Epithelial cell of proximal tubule (primary cell): ENCODE results near the gene MRPS18C. TPM values are rescaled to one million over a fixed set of nuclear protein-coding genes. Genes with fewer than 3 reads are reported as not detected.

Experiments
- DNase-seq: peaks from one replicate; pipeline ENCODE4 v3.0.0-alpha.2; 2011; ENCODE audit warnings: low read depth
- H3K4me3 ChIP-seq: 2 replicates; pipeline ENCODE4 v1.5.1; 2011; ENCODE audit warnings: low read depth, mild to moderate bottlenecking, low read length
- CTCF ChIP-seq: conservative IDR thresholded peaks from 2 replicates; pipeline ENCODE4 v1.5.1; 2012; ENCODE audit warnings: low read depth, mild to moderate bottlenecking, low read length
- total RNA-seq: library from RNA; depleted of rRNA; stranded (reverse); fragments of >200 nt; gene quantifications from 2 replicates; pipeline ENCODE4 v1.2.3, GENCODE V29; 2015

The MRPS18C gene
- 19.0 and 32.1 TPM in 2 replicates for total RNA-seq

- peak within 1 kb of the TSS; percentile 91 for H3K4me3 ChIP-seq
- DNase-seq = peak; percentile 87
- TF ChIP-seq CTCF = peak; percentile 40
These were observed at the start of gene MRPS18C, which contains the start of gene HELQ for GRCh38 chr4:83455281-83456183. Gene MRPS18C, plus strand, starts transcription at chr4:83456058. Its CDS starts 20 bp downstream, at chr4:83456078. Gene HELQ, minus strand, starts transcription at chr4:83455823. Its CDS starts 130 bp downstream, at chr4:83455693.

GRCh38 chr4:83408908-83409307, 47.0 kb upstream of the MRPS18C start:
- TF ChIP-seq CTCF = no peak
- no peak for DNase-seq
- H3K4me3 ChIP-seq = no peak overlapping the region

- no peak for DNase-seq
- no peak overlapping the region for H3K4me3 ChIP-seq
- TF ChIP-seq CTCF = no peak
These were observed 42.2 kb upstream of the MRPS18C start for GRCh38 chr4:83413676-83414075.

- H3K4me3 ChIP-seq = no peak overlapping the region
- no peak for TF ChIP-seq CTCF
- DNase-seq = no peak
These were observed 38.3 kb upstream of the MRPS18C start for GRCh38 chr4:83417566-83417965.

GRCh38 chr4:83418211-83418610, 37.6 kb upstream of the MRPS18C start:
- no peak overlapping the region for H3K4me3 ChIP-seq
- no peak for DNase-seq
- no peak for TF ChIP-seq CTCF

- TF ChIP-seq CTCF = no peak
- no peak for DNase-seq
- H3K4me3 ChIP-seq = no peak overlapping the region
These were observed 24.7 kb upstream of the MRPS18C start for GRCh38 chr4:83431200-83431599.
